ENCODE data around the gene BCORL1.

The BCORL1 gene

GRCh38 chrX:130015181-130015580, 32.7 kb downstream of the BCORL1 start:
- no peak for DNase-seq

- DNase-seq: no peak
These were observed 35.7 kb downstream of the BCORL1 start for GRCh38 chrX:130018143-130018542.

DNA sequence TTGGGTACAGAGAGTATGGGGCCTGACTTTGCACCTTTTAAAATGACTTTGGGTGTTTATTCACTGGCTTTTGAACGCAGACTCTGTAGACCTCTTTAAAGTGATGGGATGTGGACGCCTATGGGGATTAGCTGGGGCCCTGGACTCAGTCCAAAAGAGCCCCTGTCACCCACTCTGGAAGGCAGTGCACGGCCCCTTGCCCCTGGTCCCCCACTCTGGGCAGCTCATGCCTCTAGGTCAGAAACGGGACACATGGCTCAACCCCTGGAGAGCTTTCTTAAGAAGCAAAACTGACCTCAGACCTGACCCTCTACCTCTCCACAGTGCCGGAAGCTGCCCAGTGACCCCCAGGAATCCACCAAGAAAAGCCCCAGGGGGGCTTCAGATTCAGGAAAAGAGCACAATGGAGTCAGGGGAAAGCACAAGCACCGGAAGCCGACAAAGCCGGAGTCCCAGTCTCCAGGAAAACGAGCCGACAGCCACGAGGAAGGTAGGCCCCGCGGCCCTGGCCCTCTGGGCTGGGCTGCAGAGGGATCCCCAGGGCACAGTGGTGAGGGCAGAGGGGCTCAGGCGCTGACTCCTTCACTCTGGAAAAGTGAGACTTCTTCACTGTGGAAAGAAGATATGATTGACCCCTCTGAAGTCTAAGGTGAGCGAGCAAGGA, 38.4 kb downstream of the BCORL1 start:
- no peak for DNase-seq

DNA sequence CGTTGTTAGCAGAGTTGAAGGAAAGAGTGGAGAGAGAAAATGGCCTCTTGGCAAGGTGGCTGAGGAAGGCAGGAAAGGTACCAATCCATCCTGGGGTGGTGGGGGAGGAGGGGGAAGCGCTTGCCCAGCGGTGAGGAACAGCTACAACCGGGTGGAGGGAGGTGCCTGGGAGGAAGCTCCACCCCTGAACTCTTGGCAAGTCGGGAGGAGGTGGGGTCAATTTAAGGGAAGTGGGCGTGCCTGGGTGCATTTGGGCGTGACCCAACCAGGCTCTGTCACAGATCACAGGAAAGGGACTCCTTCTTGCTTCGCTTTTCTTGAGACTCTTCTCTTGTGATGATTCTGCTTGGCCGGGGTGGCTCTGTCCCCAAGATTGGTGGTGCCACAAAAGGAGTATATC, 41.7 kb downstream of the BCORL1 start:
- DNase-seq: peak; percentile 92

- no peak for DNase-seq
These were observed 42.8 kb downstream of the BCORL1 start for GRCh38 chrX:130025256-130025655.

- no peak for DNase-seq
These were observed 45.1 kb downstream of the BCORL1 start for GRCh38 chrX:130027569-130027968.

GRCh38 chrX:130028196-130028595, 45.8 kb downstream of the BCORL1 start:
- peak; percentile 54 for DNase-seq

DNA sequence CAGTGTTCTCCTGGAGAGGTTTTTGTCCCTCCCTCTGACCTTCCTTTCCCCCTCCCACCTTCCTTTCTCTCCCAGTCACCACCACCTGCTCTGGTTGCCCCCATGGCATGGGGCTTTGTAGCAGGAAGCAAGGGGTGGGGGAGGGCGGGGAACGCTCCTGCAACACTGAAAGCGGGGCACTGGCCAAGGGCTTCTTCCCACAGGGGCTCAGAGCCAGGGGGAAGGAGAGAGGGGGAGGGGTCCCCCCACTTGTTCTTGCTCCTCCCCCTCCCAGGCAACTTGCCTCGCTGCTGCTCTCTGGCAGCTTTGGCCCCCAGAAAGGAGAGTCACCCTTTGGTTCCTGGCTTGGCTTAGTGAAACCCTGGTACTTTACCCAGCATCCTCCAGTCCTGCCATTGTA, 48.4 kb downstream of the BCORL1 start:
- DNase-seq: no peak

- DNase-seq: no peak
These were observed 50.1 kb downstream of the BCORL1 start for GRCh38 chrX:130032552-130032951.

DNA sequence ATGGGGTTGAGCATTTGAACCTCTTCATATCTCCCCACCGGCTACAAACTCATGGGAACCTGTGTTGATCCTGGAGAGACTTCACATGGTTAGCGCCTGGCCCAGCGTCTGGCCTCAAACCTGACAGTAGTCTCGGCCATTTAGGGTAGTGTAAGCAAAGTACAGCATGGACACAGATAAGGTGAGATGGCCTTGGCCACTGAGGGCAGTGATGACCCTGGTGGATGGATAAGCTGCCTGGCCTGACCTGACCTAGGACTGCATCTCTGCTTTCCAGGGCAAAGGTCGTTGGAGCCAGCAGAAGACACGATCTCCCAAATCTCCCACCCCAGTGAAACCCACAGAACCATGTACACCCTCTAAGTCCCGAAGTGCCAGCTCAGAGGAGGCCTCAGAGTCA, 51.7 kb downstream of the BCORL1 start:
- DNase-seq: no peak

- DNase-seq: no peak
These were observed 57.4 kb downstream of the BCORL1 start for GRCh38 chrX:130039847-130040246.

DNA sequence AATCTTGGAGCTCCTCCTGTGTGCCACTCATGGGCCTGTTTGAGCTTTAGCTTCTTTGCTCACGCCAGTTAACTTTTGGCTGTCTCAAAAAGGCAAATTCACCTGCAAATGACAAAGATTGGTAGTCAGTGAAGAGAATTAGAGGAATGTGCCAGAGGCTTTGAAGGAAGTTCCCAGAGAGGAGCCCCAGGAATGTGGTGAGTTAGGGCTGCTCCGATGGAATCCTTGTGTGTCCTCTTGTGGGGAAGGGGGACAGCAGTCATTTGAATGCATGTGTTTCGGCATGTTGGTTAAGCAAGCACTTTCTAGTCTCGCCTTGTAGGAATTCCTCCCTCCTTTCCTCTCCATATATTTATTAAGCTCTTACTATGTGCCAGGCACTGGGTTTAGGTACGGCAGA, 65.0 kb downstream of the BCORL1 start:
- no peak for DNase-seq

DNA sequence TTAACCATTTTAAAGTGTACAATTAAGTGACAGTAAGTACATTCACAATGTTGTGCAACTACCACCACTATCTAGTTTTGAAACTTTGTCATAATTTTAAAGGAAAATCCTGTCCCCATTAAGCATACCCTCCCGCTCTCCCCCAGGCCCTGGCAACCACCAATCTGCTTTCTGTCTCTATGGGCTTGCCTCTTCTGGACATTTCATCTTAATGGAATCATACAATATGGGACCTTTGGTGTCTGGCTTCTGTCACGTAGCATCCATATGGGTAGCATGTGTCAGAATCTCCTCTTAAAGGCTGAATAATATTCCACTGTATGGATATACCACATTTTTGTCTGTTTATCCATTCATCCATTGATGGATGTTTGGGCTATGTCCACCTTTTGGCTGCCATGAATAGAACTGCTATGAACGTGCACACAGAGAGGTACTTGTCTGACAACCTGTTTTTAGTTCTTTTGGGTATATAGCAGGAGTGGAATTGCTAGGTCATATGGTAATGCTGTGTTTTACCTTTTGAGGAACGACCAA, 66.3 kb downstream of the BCORL1 start:
- DNase-seq: no peak

- no peak for DNase-seq
These were observed 67.4 kb downstream of the BCORL1 start for GRCh38 chrX:130049821-130050220.

GRCh38 chrX:130051176-130051845, 68.9 kb downstream of the BCORL1 start:
- no peak for DNase-seq

DNA sequence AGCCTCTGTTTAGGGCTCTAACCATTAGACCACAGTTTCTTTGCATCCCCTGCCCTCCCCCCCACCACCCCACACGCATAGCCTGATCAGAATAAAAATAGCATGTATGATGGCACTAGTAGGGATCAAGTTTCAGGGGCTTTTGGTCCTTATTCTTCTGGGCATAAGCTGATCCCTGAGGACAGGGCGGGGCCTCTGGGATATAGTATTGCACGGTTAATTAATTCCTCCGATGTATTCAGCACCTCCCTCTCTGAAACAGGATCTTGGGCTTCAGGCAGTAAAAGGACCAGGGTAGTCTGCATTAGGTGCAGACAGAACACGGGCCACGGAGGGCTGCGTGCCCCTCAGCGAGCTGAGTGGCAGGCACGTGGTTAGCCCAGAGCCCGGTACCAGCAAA, 70.8 kb downstream of the BCORL1 start:
- DNase-seq: no peak

GRCh38 chrX:130055103-130055502, 72.7 kb downstream of the BCORL1 start:
- DNase-seq: no peak

DNA sequence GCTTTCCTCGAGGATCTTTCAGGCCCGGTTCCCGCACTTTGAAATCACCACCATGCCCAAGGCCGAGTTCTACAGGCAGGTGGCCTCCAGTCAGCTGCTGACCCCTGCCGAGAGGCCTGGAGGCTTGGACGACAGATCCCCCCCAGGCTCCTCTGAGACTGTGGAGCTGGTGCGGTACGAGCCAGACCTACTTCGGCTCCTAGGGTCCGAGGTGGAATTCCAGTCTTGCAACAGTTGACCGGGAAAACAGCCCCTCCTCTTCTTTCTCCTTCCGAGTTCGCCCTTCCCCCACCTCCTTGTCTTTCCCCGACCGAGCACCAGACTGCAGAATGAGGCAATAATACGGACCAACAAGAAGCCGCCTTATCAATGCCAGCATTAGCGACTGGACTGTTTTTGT, 73.5 kb downstream of the BCORL1 start:
- no peak for DNase-seq

DNA sequence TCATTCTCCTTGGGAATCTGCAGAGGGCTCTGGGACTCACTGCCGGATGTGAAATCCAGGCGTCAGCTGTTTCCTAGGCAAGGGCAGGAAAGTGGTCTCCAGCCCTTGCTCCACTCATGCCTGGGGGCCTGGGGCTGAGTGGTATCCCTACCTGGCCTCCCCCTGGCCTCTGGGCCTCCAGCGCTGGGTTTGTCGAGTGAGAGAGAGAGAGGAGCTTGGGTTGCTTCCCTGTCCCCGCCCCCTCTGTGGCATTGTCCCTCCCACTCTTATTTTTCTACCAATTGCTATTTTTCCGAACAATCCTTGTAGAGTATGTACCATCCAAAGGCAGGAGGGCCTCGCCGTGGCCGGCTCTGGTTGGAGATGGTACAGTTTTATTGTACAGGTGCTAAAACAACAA, 74.8 kb downstream of the BCORL1 start:
- DNase-seq: no peak

DNA sequence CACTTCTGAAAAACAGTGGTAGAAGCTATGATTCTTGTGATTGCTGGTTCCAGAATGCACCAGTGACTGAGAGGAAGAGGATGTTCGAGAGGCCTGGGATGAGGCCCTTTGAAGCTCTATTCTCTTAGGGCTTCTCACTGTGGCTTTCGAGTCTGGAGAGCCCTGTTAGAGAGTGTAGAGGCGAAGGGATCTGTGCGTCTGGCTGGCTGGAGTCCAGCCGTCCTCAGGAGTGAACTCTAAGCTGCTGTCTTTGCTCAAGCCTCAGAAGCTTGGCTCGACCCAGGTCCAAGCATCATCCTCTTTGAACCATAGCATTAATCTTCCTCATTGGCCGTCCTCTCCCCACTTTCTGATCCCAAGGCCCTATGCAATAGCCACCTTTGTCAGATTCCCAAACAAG, 76.2 kb downstream of the BCORL1 start:
- no peak for DNase-seq

- DNase-seq: peak; percentile 88
These were observed 78.0 kb downstream of the BCORL1 start for GRCh38 chrX:130060122-130061069.

- no peak for DNase-seq
These were observed 84.7 kb downstream of the BCORL1 start for GRCh38 chrX:130066975-130067615.

Measured in OCI-M1 (cell line).